IMR-90 (cell line): ENCODE measurements around the gene FAM184A. TPM values are rescaled to one million over a fixed set of nuclear protein-coding genes. Genes with fewer than 3 reads are reported as not detected.

Source experiments
- ATAC-seq: fragments of 200-7000 bp; cut with Tn5 transposase; 2 replicates; pipeline ENCODE4 v1.9.1; 2020; ENCODE audit warnings: low read depth, mild to moderate bottlenecking, moderate library complexity
- BruUV-seq: library from RNA; stranded (reverse); fragments of 400-500 nt; replicated peaks from 2 replicates; lab custom pipeline; 2021; lab: Mats Ljungman, UMichigan
- CTCF ChIA-PET: fragments of 300-600 bp; formaldehyde crosslinking; extraction: SDS; loops from one replicate; lab custom pipeline; 2021; ENCODE audit warnings: antibody characterized with exemption; lab: Yijun Ruan, JAX
- POLR2A ChIA-PET: fragments of 300-600 bp; sonication (Branson Sonifier 250); formaldehyde crosslinking; loops from one replicate; lab custom pipeline; 2022; ENCODE audit warnings: antibody characterized with exemption; ENCODE audit not compliant: unreplicated experiment; lab: Charles Lee
- DNase-seq: peaks from one replicate; pipeline ENCODE4 v3.0.0; 2013
- H2AFZ ChIP-seq: replicated peaks from 2 replicates; pipeline ENCODE3; 2013; ENCODE audit warnings: low read length, mild to moderate bottlenecking; ENCODE audit not compliant: poor library complexity
- H2AK5ac ChIP-seq: 2 replicates; pipeline ENCODE4 v1.6.1; 2013; ENCODE audit warnings: low read depth, low read length, inconsistent platforms
- H2AK9ac ChIP-seq: replicated peaks from 2 replicates; pipeline ENCODE3; 2013; ENCODE audit warnings: mild to moderate bottlenecking, low read depth, low read length, moderate library complexity; ENCODE audit not compliant: poor library complexity
- H2BK120ac ChIP-seq: 2 replicates; pipeline ENCODE4 v1.6.1; 2013; ENCODE audit warnings: low read depth, low read length, inconsistent platforms
- H2BK15ac ChIP-seq: 3 replicates; pipeline ENCODE4 v1.6.1; 2013; ENCODE audit warnings: low read depth, low read length, inconsistent platforms
- H2BK20ac ChIP-seq: 2 replicates; pipeline ENCODE4 v1.6.1; 2013; ENCODE audit warnings: low read depth, mild to moderate bottlenecking, inconsistent platforms, low read length, moderate library complexity
- H2BK5ac ChIP-seq: 2 replicates; pipeline ENCODE4 v1.6.1; 2013; ENCODE audit warnings: mild to moderate bottlenecking, low read depth, low read length, inconsistent platforms; ENCODE audit not compliant: poor library complexity, severe bottlenecking
- H3K14ac ChIP-seq: replicated peaks from 2 replicates; pipeline ENCODE4 v1.6.1; 2013; ENCODE audit warnings: low read depth, low read length, inconsistent platforms
- H3K18ac ChIP-seq: 2 replicates; pipeline ENCODE4 v1.6.1; 2013; ENCODE audit warnings: low read depth, low read length, control low read depth
- H3K23ac ChIP-seq: 2 replicates; pipeline ENCODE4 v1.6.1; 2013; ENCODE audit warnings: low read depth, low read length, inconsistent platforms
- H3K27ac ChIP-seq: 2 replicates; pipeline ENCODE4 v1.5.1; 2013; ENCODE audit warnings: mild to moderate bottlenecking, control low read depth, low read length; ENCODE audit not compliant: insufficient read depth
- H3K27me3 ChIP-seq: 2 replicates; pipeline ENCODE4 v1.6.1; 2013; ENCODE audit warnings: low read length; ENCODE audit not compliant: control insufficient read depth, insufficient read depth
- H3K36me3 ChIP-seq: 2 replicates; pipeline ENCODE4 v1.6.1; 2013; ENCODE audit warnings: low read length, mixed read lengths; ENCODE audit not compliant: control insufficient read depth, insufficient read depth
- H3K4ac ChIP-seq: 2 replicates; pipeline ENCODE4 v1.6.1; 2013; ENCODE audit warnings: low read depth, low read length, inconsistent platforms
- H3K4me1 ChIP-seq: 2 replicates; pipeline ENCODE4 v1.6.1; 2013; ENCODE audit warnings: low read length, mixed read lengths; ENCODE audit not compliant: control insufficient read depth, insufficient read depth
- H3K4me2 ChIP-seq: 2 replicates; pipeline ENCODE4 v1.6.1; 2013; ENCODE audit warnings: low read depth, mild to moderate bottlenecking, control low read depth, low read length, moderate library complexity
- H3K4me3 ChIP-seq: 2 replicates; pipeline ENCODE4 v1.5.1; 2013; ENCODE audit warnings: low read depth, mild to moderate bottlenecking, control low read depth, low read length, moderate library complexity; ENCODE audit not compliant: insufficient read depth
- H3K56ac ChIP-seq: 2 replicates; pipeline ENCODE4 v1.6.1; 2013; ENCODE audit warnings: low read length, inconsistent platforms; ENCODE audit not compliant: insufficient read depth; ENCODE audit errors: extremely low read depth
- H3K79me1 ChIP-seq, 2 experiments: 2 replicates each; pipeline ENCODE4 v1.6.1; 2013; ENCODE audit warnings: low read length in 2 of 2, inconsistent platforms in 1 of 2, low read depth in 1 of 2
- H3K9ac ChIP-seq: 2 replicates; pipeline ENCODE4 v1.6.1; 2013; ENCODE audit warnings: low read depth, low read length, control low read depth
- H3K9me1 ChIP-seq: 2 replicates; pipeline ENCODE4 v1.6.1; 2013; ENCODE audit warnings: low read length, inconsistent platforms; ENCODE audit not compliant: insufficient read depth
- H3K9me3 ChIP-seq: 2 replicates; pipeline ENCODE4 v1.6.1; 2013; ENCODE audit warnings: low read length; ENCODE audit not compliant: control insufficient read depth, insufficient read depth
- H4K20me1 ChIP-seq: 2 replicates; pipeline ENCODE4 v1.6.1; 2013; ENCODE audit warnings: low read length, inconsistent platforms; ENCODE audit not compliant: insufficient read depth
- H4K5ac ChIP-seq: 2 replicates; pipeline ENCODE4 v1.6.1; 2013; ENCODE audit warnings: mild to moderate bottlenecking, low read depth, low read length, control low read depth
- H4K8ac ChIP-seq, 2 experiments: 2 replicates each; pipeline ENCODE4 v1.6.1; 2013; ENCODE audit warnings: low read depth in 2 of 2, low read length in 2 of 2, control low read depth in 1 of 2, inconsistent platforms in 1 of 2
- H4K91ac ChIP-seq: 2 replicates; pipeline ENCODE4 v1.6.1; 2013; ENCODE audit warnings: low read depth, low read length, inconsistent platforms; ENCODE audit not compliant: insufficient read depth
- BHLHE40 ChIP-seq: fragments of 150-350 bp; IDR thresholded peaks from 2 replicates; pipeline ENCODE4 v1.6.1; 2016; ENCODE audit warnings: mild to moderate bottlenecking, low read depth, low read length
- CEBPB ChIP-seq: IDR thresholded peaks from 2 replicates; pipeline ENCODE4 v1.6.1; 2012; ENCODE audit warnings: low read depth, low read length, improper control_type of control experiment
- CHD1 ChIP-seq: IDR thresholded peaks from 2 replicates; pipeline ENCODE4 v1.6.1; 2012; ENCODE audit warnings: low read depth, low read length, improper control_type of control experiment
- FOS ChIP-seq: fragments of 150-350 bp; IDR thresholded peaks from 2 replicates; pipeline ENCODE4 v1.6.1; 2016; ENCODE audit warnings: low read depth, low read length
- MAFK ChIP-seq: IDR thresholded peaks from 2 replicates; pipeline ENCODE4 v1.6.1; 2012; ENCODE audit warnings: low read depth, low read length, improper control_type of control experiment
- MAZ ChIP-seq: IDR thresholded peaks from 2 replicates; pipeline ENCODE4 v1.6.1; 2012; ENCODE audit warnings: low read depth, mild to moderate bottlenecking, low read length, improper control_type of control experiment, moderate library complexity, borderline replicate concordance
- MXI1 ChIP-seq: IDR thresholded peaks from 2 replicates; pipeline ENCODE4 v1.6.1; 2012; ENCODE audit warnings: low read depth, mild to moderate bottlenecking, low read length, moderate library complexity, borderline replicate concordance
- NFE2L2 ChIP-seq: fragments of 150-350 bp; IDR thresholded peaks from 2 replicates; pipeline ENCODE4 v1.6.1; 2016; ENCODE audit warnings: low read depth, mild to moderate bottlenecking, low read length
- POLR2A ChIP-seq: IDR thresholded peaks from 2 replicates; pipeline ENCODE4 v1.6.1; 2012; ENCODE audit warnings: mild to moderate bottlenecking, low read depth, low read length
- RAD21 ChIP-seq: IDR thresholded peaks from 2 replicates; pipeline ENCODE4 v1.6.1; 2012; ENCODE audit warnings: low read length, improper control_type of control experiment
- RCOR1 ChIP-seq: IDR thresholded peaks from 2 replicates; pipeline ENCODE4 v1.6.1; 2012; ENCODE audit warnings: mild to moderate bottlenecking, low read length, improper control_type of control experiment; ENCODE audit not compliant: insufficient replicate concordance
- RFX5 ChIP-seq: IDR thresholded peaks from 2 replicates; pipeline ENCODE4 v1.8.0; 2012; ENCODE audit warnings: low read depth, mild to moderate bottlenecking, low read length, moderate library complexity
- SMC3 ChIP-seq: fragments of 150-350 bp; IDR thresholded peaks from 2 replicates; pipeline ENCODE4 v1.6.1; 2016; ENCODE audit warnings: low read depth, mild to moderate bottlenecking, antibody characterized with exemption, low read length, moderate library complexity
- WGBS, 2 experiments: methylation state at CpG; one replicate each; pipeline versions ENCODE4 v1.1.5 to v1.1.7; 2013; ENCODE audit warnings: missing lambda C conversion rate in 2 of 2; ENCODE audit not compliant: insufficient read length in 1 of 2; ENCODE audit errors: extremely low coverage in 2 of 2; 5-methylcytosine and 5-hydroxymethylcytosine counted together
- dilution Hi-C: fragments of 300-500 bp; cut with HindIII; formaldehyde crosslinking; loops from one replicate; pipeline ENCODE4 v1.14.3; 2018; ENCODE audit warnings: low sequenced_read_pairs; ENCODE audit not compliant: unreplicated experiment
- in situ Hi-C: fragments of 300-500 bp; cut with MboI; formaldehyde crosslinking; loops from 3 replicates; pipeline ENCODE4 v1.14.3; 2019; ENCODE audit warnings: low sequenced_read_pairs, inconsistent platforms, mixed read lengths
- intact Hi-C: fragments of 100-400 bp; cut with micrococcal nuclease; formaldehyde crosslinking; loops from 2 replicates; pipeline ENCODE4 v1.10.0; 2022
- polyA plus RNA-seq, 3 experiments: library from polyadenylated mRNA; depleted of rRNA; stranded (reverse); fragments of >200 nt; gene quantifications; 2 replicates each; pipeline ENCODE4 v1.2.3, GENCODE V29; 2012; ENCODE audit warnings: low replicate concordance in 1 of 3
- total RNA-seq: library from RNA; depleted of rRNA; stranded (reverse); fragments of >200 nt; gene quantifications from 2 replicates; pipeline ENCODE4 v1.2.3, GENCODE V29; 2012
- TF ChIP-seq, protein P1 (sequence below): conservative IDR thresholded peaks from 2 replicates; pipeline ENCODE4 v1.5.1; 2012; ENCODE audit warnings: mild to moderate bottlenecking, low read depth, low read length, improper control_type of control experiment
- TF ChIP-seq, protein P2 (sequence below): fragments of 150-350 bp; IDR thresholded peaks from 2 replicates; pipeline ENCODE4 v1.6.1; 2017; ENCODE audit warnings: mild to moderate bottlenecking, antibody characterized with exemption, low read length, low read depth
- TF ChIP-seq, protein P3 (sequence below): fragments of 150-350 bp; IDR thresholded peaks from 2 replicates; pipeline ENCODE4 v1.6.1; 2016; ENCODE audit warnings: low read depth, mild to moderate bottlenecking, low read length, moderate library complexity, borderline replicate concordance

Gene FAM184A
- total and polyA plus RNA-seq, 2 of the 4 experiments (the other 2 are of a cell fraction) = 0.03 TPM; not detected in 1

DNA sequence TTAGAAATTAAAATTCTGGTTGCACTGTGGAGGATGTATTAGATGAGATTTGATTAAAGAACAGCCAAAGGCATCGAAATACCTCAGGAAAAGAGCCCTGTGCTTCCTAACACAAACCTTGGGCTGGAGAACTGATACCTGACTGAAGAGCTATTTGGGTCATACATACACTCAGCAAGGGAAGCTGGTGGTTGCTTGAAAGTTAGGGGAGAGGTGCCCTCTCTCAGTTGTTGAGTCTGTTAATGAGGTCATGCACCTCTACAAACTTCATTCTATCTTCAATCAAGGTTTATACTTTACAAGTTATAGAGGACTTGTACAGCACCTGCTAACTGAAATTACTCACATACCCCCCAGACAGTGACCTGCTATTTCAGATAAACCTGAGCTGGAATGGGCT lies 25.5 kb downstream of the FAM184A start:
- Histone ChIP-seq H3K4me3 (no peak overlapping the region), H4K91ac (no peak overlapping the region), H3K79me1 (no peaks in the 10 kb centered on the region), H3K9ac (no peak overlapping the region), H3K36me3 (no peaks in the 10 kb centered on the region), H4K5ac (no peak overlapping the region), H2BK20ac (no peak overlapping the region), H3K56ac (no peak overlapping the region), H3K4me1 (no peaks in the 10 kb centered on the region), H4K8ac (no peak overlapping the region), H3K27me3 (no peaks in the 10 kb centered on the region), H2BK15ac (no peak overlapping the region), H2AFZ (no peak overlapping the region), H3K23ac (no peak overlapping the region), H2AK5ac (no peak overlapping the region), H2AK9ac (no peak overlapping the region), H2BK120ac (no peak overlapping the region), H3K14ac (no peak overlapping the region), H3K27ac (no peak overlapping the region), H4K20me1 (no peaks in the 10 kb centered on the region), H3K4ac (no peak overlapping the region), H3K18ac (no peak overlapping the region), H3K9me3 (no peaks in the 10 kb centered on the region), H2BK5ac (no peak overlapping the region), H3K4me2 (no peak overlapping the region), H3K9me1 (no peaks in the 10 kb centered on the region)
- intact Hi-C loops = no loop called here
- dilution Hi-C loops = no loop called here
- ChIA-PET POLR2A (no interaction called here), CTCF (no interaction called here)
- no CpG with 5 or more reads among the region's 1 CpG for WGBS, 2 experiments
- DNase-seq = no peak
- no peak for TF ChIP-seq CEBPB
- TF ChIP-seq, protein P1, sequence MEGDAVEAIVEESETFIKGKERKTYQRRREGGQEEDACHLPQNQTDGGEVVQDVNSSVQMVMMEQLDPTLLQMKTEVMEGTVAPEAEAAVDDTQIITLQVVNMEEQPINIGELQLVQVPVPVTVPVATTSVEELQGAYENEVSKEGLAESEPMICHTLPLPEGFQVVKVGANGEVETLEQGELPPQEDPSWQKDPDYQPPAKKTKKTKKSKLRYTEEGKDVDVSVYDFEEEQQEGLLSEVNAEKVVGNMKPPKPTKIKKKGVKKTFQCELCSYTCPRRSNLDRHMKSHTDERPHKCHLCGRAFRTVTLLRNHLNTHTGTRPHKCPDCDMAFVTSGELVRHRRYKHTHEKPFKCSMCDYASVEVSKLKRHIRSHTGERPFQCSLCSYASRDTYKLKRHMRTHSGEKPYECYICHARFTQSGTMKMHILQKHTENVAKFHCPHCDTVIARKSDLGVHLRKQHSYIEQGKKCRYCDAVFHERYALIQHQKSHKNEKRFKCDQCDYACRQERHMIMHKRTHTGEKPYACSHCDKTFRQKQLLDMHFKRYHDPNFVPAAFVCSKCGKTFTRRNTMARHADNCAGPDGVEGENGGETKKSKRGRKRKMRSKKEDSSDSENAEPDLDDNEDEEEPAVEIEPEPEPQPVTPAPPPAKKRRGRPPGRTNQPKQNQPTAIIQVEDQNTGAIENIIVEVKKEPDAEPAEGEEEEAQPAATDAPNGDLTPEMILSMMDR = no peak
- TF ChIP-seq, protein P2, sequence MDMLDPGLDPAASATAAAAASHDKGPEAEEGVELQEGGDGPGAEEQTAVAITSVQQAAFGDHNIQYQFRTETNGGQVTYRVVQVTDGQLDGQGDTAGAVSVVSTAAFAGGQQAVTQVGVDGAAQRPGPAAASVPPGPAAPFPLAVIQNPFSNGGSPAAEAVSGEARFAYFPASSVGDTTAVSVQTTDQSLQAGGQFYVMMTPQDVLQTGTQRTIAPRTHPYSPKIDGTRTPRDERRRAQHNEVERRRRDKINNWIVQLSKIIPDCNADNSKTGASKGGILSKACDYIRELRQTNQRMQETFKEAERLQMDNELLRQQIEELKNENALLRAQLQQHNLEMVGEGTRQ = no peak
- TF ChIP-seq, protein P3, sequence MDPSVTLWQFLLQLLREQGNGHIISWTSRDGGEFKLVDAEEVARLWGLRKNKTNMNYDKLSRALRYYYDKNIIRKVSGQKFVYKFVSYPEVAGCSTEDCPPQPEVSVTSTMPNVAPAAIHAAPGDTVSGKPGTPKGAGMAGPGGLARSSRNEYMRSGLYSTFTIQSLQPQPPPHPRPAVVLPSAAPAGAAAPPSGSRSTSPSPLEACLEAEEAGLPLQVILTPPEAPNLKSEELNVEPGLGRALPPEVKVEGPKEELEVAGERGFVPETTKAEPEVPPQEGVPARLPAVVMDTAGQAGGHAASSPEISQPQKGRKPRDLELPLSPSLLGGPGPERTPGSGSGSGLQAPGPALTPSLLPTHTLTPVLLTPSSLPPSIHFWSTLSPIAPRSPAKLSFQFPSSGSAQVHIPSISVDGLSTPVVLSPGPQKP = no peak
- TF ChIP-seq MXI1 = no peak
- no peak for TF ChIP-seq POLR2A
- no peak for TF ChIP-seq SMC3
- no peak for TF ChIP-seq NFE2L2
- TF ChIP-seq RCOR1 = no peak
- no peak for TF ChIP-seq RFX5
- no peak for TF ChIP-seq CHD1
- TF ChIP-seq BHLHE40 = no peak
- TF ChIP-seq RAD21 = no peak
- no peak for TF ChIP-seq MAZ
- no peak for TF ChIP-seq FOS
- TF ChIP-seq MAFK = no peak
- in situ Hi-C loops = no loop called here
- no peak for ATAC-seq
- BruUV-seq = no TSS peak
